K562 (cell line): Measurements from ENCODE around the gene CES5A. TPM values are rescaled to one million over a fixed set of nuclear protein-coding genes. Genes with fewer than 3 reads are reported as not detected.
"Not testable (repeated sequence)": the region's sequence is repeated elsewhere in the genome, so short reads cannot be mapped to it uniquely, and the experiment has no call there.

Experiments used
- ATAC-seq: fragments of 200-7000 bp; cut with Tn5 transposase; 3 replicates; pipeline ENCODE4 v1.9.1; 2020; ENCODE audit warnings: moderate library complexity
- BruUV-seq: library from RNA; stranded (reverse); fragments of 400-500 nt; replicated peaks from 2 replicates; lab custom pipeline; 2021; lab: Mats Ljungman, UMichigan
- CTCF ChIA-PET: fragments of 300-600 bp; formaldehyde crosslinking; extraction: SDS; loops from one replicate; lab custom pipeline; 2021; ENCODE audit warnings: low intra/inter-chr PET ratio; lab: Yijun Ruan, JAX
- POLR2A ChIA-PET: fragments of 300-600, 350-650 bp; sonication (Branson Sonifier 250); formaldehyde crosslinking; extraction: SDS; loops from one replicate; lab custom pipeline; 2021; ENCODE audit warnings: antibody characterized with exemption, inconsistent platforms; lab: Yijun Ruan, JAX
- DNase-seq, 4 experiments: peaks; one replicate each; pipeline versions ENCODE4 v3.0.0 to v3.0.0-alpha.2; 2011 to 2018; ENCODE audit warnings: low spot score in 3 of 4, mixed read lengths in 3 of 4; ENCODE audit errors: extremely low read depth in 1 of 4
- FAIRE-seq: peaks from 2 replicates; lab custom pipeline; 2011; peaks lifted over from hg19 to GRCh38; lab: Jason Lieb, UNC
- H2AFZ ChIP-seq: 2 replicates; pipeline ENCODE4 v1.6.0; 2011; ENCODE audit warnings: low read depth, low read length, control low read depth, inconsistent platforms
- H3K27ac ChIP-seq: fragments of 200-600 bp; 3 replicates; pipeline ENCODE4 v1.8.0; 2011; ENCODE audit warnings: low read depth, mild to moderate bottlenecking, control low read depth, inconsistent platforms, low read length, moderate library complexity, mixed read lengths; ENCODE audit errors: extremely low read depth
- H3K27me3 ChIP-seq, 2 experiments: fragments of 300-600 bp in 1 of 2; 2 replicates in 1 of 2; 3 replicates in 1 of 2; pipeline versions ENCODE4 v1.6.0 to v1.8.0; 2011; ENCODE audit warnings: inconsistent platforms in 2 of 2, low read length in 2 of 2, mild to moderate bottlenecking in 1 of 2, mixed read lengths in 1 of 2, moderate library complexity in 1 of 2; ENCODE audit not compliant: control insufficient read depth in 2 of 2, insufficient read depth in 2 of 2
- H3K36me3 ChIP-seq: fragments of 300-600 bp; 3 replicates; pipeline ENCODE4 v1.8.0; 2011; ENCODE audit warnings: mild to moderate bottlenecking, low read length, inconsistent platforms; ENCODE audit not compliant: control insufficient read depth, insufficient read depth
- H3K4me1 ChIP-seq, 2 experiments: fragments of 200-600 bp in 1 of 2; replicated peaks in 1 of 2; 2 replicates in 1 of 2; 3 replicates in 1 of 2; pipeline versions ENCODE4 v1.5.1 to v1.8.0; 2011; ENCODE audit warnings: inconsistent platforms in 2 of 2, low read length in 2 of 2, mild to moderate bottlenecking in 1 of 2, mixed read lengths in 1 of 2, moderate library complexity in 1 of 2; ENCODE audit not compliant: control insufficient read depth in 2 of 2, insufficient read depth in 2 of 2
- H3K4me2 ChIP-seq: 2 replicates; pipeline ENCODE4 v1.6.1; 2011; ENCODE audit warnings: low read length, control low read depth, inconsistent platforms, mixed read lengths; ENCODE audit not compliant: insufficient read depth
- H3K4me3 ChIP-seq: fragments of 200-600 bp; sonication (generic), shearing (Covaris generic); 2 replicates; pipeline ENCODE4 v1.5.1; 2016; ENCODE audit warnings: control low read depth, inconsistent platforms
- H3K79me2 ChIP-seq: fragments of 200-600 bp; 3 replicates; pipeline ENCODE4 v1.8.0; 2011; ENCODE audit warnings: low read length, inconsistent platforms; ENCODE audit not compliant: control insufficient read depth, insufficient read depth
- H3K9ac ChIP-seq, 2 experiments: 2 replicates each; pipeline versions ENCODE4 v1.6.0 to v1.6.1; 2011; ENCODE audit warnings: low read depth in 2 of 2, low read length in 2 of 2, control low read depth in 1 of 2, inconsistent platforms in 1 of 2, mild to moderate bottlenecking in 1 of 2, mixed read lengths in 1 of 2; ENCODE audit not compliant: insufficient read depth in 1 of 2
- H3K9me1 ChIP-seq: one replicate; pipeline ENCODE4 v1.6.0; 2011; ENCODE audit warnings: inconsistent platforms, mild to moderate bottlenecking, low read length, moderate library complexity; ENCODE audit not compliant: control insufficient read depth, insufficient read depth
- H3K9me3 ChIP-seq: replicated peaks from 2 replicates; pipeline ENCODE4 v1.5.1; 2011; ENCODE audit warnings: low read depth, low read length, inconsistent platforms; ENCODE audit not compliant: control insufficient read depth, insufficient read depth
- H4K20me1 ChIP-seq: replicated peaks from 2 replicates; pipeline ENCODE4 v1.6.1; 2011; ENCODE audit warnings: low read length, inconsistent platforms, mixed read lengths; ENCODE audit not compliant: control insufficient read depth, insufficient read depth
- CBX8 ChIP-seq: fragments of 200-600 bp; sonication (generic); IDR thresholded peaks from 2 replicates; pipeline ENCODE4 v1.6.1; 2012; ENCODE audit warnings: borderline replicate concordance, mixed run types, low read depth, mild to moderate bottlenecking, moderate library complexity, mixed read lengths, low read length, control low read depth, inconsistent platforms; ENCODE audit not compliant: poor library complexity, severe bottlenecking; ENCODE audit errors: extremely low read depth
- FOXM1 ChIP-seq, 2 experiments: fragments of 450-650 bp in 1 of 2; sonication (generic) in 1 of 2; formaldehyde crosslinking in 1 of 2; IDR thresholded peaks; 2 replicates each; pipeline versions ENCODE4 v1.6.1 to v1.9.0; 2017 to 2022; ENCODE audit warnings: low read depth in 2 of 2, mild to moderate bottlenecking in 2 of 2, missing genetic modification reagents in 1 of 2, moderate library complexity in 1 of 2
- MCM7 ChIP-seq, 2 experiments: fragments of 450-650 bp; IDR thresholded peaks; 2 replicates each; pipeline ENCODE4 v1.6.1; 2016 to 2018
- RBM22 ChIP-seq: fragments of 200-400 bp; formaldehyde crosslinking; IDR thresholded peaks from 2 replicates; pipeline ENCODE4 v1.6.1; 2018; ENCODE audit warnings: low read length, low read depth; ENCODE audit not compliant: poor library complexity, severe bottlenecking
- ZNF146 ChIP-seq: IDR thresholded peaks from one replicate; pipeline ENCODE4 v1.6.1; 2018; ENCODE audit warnings: missing compliant biosample characterization; ENCODE audit not compliant: unreplicated experiment
- ZNF589 ChIP-seq: fragments of 200-800 bp; sonication (Bioruptor generic); IDR thresholded peaks from 2 replicates; pipeline ENCODE4 v1.6.1; 2016; ENCODE audit warnings: low read depth, missing genetic modification characterization, missing compliant biosample characterization
- WGBS: fragments of 100-300 bp; shearing (Covaris generic); methylation state at CpG from one replicate; pipeline ENCODE4 v1.1.6; 2016; ENCODE audit warnings: low coverage, mixed read lengths; ENCODE audit not compliant: insufficient coverage; ENCODE audit errors: missing lambda C conversion rate; 5-methylcytosine and 5-hydroxymethylcytosine counted together
- in situ Hi-C: fragments of 300-500 bp; cut with MboI; formaldehyde crosslinking; loops from 4 replicates; pipeline ENCODE4 v1.15.0; 2018; ENCODE audit warnings: inconsistent platforms, mixed read lengths
- intact Hi-C: fragments of 100-400 bp; cut with micrococcal nuclease; formaldehyde crosslinking; loops from 2 replicates; pipeline ENCODE4 v1.14.2; 2022
- polyA plus RNA-seq, 8 experiments: library from polyadenylated mRNA; depleted of rRNA in 4 of 8; stranded (reverse) in 5 of 8; unstranded in 3 of 8; fragments of >200 nt; fragmentation: Nextera tagmentation in 2 of 8; fragmentation: Illumina TruSeq in 1 of 8; extraction: Ambion mirVana in 2 of 8; extraction: Trizol in 1 of 8; gene quantifications; 2 replicates each; pipeline versions ENCODE4 v1.2.1 to v1.2.3, GENCODE V29; 2011 to 2014; ENCODE audit warnings: inconsistent platforms in 1 of 8, missing spikeins in 1 of 8
- total RNA-seq, 7 experiments: library from RNA; depleted of rRNA in 6 of 7; stranded (reverse); fragments of >200 nt in 6 of 7; fragmentation: Illumina TruSeq in 2 of 7; extraction: Trizol in 2 of 7; gene quantifications; 2 replicates each; pipeline versions ENCODE4 v1.2.1 to v1.2.3, GENCODE V29; 2011 to 2021; ENCODE audit warnings: low replicate concordance in 1 of 7
- TF ChIP-seq, protein P1 (sequence below): IDR thresholded peaks from 2 replicates; pipeline ENCODE4 v1.6.1; 2016; ENCODE audit warnings: missing genetic modification characterization, missing compliant biosample characterization

The CES5A gene
- total and polyA plus RNA-seq, 9 of the 15 experiments (the other 6 are each of a cell fraction or from before 2014, with no cell fraction given): 0.07 to 0.17 (median 0.15) TPM; not detected in 4

DNA sequence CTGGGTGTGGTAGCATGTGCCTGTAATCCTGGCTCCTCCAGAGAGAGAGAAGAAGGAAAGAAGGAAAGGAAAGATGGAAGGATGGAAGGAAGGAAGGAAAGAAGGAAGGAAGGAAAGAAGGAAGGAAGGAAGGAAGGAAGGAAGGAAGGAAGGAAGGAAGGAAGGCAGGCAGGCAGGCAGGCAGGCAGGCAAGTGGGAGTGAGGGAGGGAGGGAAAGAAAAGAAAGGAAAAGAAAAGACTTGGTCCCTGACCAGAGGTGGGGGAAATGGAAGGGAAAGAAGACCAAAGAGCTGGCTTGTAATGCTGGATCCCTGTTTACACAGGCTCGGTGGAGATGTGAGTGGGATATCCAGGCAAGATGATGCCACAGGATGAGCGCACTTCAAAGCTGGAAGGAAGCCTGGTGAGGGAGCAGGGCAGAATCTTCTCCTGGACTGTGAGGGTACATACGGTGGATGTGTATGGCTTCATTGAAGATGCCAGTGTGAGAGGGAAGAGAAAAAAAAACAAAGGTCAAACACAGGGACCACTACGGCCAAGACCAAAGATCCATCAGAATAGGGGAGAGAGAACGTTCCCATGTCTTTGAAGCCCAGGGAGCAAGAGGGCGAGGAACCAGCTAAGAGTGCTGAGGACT is 44.4 kb downstream of the CES5A start:
- in situ Hi-C loops: loop anchor here (5.0 kb wide), 1 partner anchor 68 kb away; no protein-coding TSS in a partner anchor

DNA sequence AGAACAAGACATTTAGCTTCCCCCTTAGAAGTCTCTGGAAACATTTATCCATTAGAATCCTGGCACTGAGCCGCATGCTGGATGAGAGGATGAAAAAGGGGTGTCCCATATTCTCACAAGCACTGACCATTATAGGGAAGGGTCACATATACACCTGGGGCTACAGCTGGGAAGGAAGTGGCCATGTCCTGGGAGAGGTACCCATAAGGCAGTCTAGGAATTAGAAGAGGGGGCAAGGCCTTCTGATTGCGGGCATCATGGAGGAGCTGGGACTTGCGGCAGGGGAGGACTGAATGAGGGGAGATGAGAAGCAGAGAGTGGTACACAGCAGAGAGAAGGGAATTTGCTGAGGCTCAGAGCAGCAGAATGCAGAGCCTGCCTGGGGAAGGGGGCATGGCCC is 45.9 kb downstream of the CES5A start:
- H3K4me3 ChIP-seq, H3K4me1 ChIP-seq, H3K4me2 ChIP-seq, H3K9me3 ChIP-seq, H3K36me3 ChIP-seq, H3K9ac ChIP-seq, intact Hi-C loops, DNase-seq, H2AFZ ChIP-seq, H3K79me2 ChIP-seq, in situ Hi-C loops, BruUV-seq, H3K9me1 ChIP-seq, CTCF ChIA-PET, H4K20me1 ChIP-seq, H3K27ac ChIP-seq, FAIRE-seq, ATAC-seq, POLR2A ChIA-PET: not testable (repeated sequence)
- peaks cover 5 to 21% of the 10 kb centered on the region in 2 experiments; a peak in 4 of 5 replicates for H3K27me3 ChIP-seq
- 5% methylated on average over 3 of the region's 3 CpGs for WGBS

More for the DNA sequence above, 44.4 kb downstream of the CES5A start:
- no peak overlapping the region for H3K4me3 ChIP-seq
- no peaks in the 10 kb centered on the region for H3K9me1 ChIP-seq
- no TSS peak for BruUV-seq
- ChIA-PET CTCF (no interaction called here), POLR2A (no interaction called here)
- DNase-seq: no peak
- H3K36me3 ChIP-seq: no peaks in the 10 kb centered on the region
- H3K79me2 ChIP-seq: no peaks in the 10 kb centered on the region
- no peaks in the 10 kb centered on the region for H3K9me3 ChIP-seq
- H4K20me1 ChIP-seq: no peaks in the 10 kb centered on the region
- H3K4me1 ChIP-seq: peaks cover 0 to 6% of the 10 kb centered on the region in 2 experiments; a peak in 1 of 5 replicates
- H2AFZ ChIP-seq: no peak overlapping the region
- TF ChIP-seq ZNF589 (CRISPR knock-in tag): no peak
- no peak for TF ChIP-seq FOXM1 (IDR thresholded peaks at IDR 0.05; ENCODE audit: low read depth)
- no peak for TF ChIP-seq FOXM1 (CRISPR knock-in tag; IDR thresholded peaks at IDR 0.05; ENCODE audit: low read depth)
- TF ChIP-seq, protein P1, sequence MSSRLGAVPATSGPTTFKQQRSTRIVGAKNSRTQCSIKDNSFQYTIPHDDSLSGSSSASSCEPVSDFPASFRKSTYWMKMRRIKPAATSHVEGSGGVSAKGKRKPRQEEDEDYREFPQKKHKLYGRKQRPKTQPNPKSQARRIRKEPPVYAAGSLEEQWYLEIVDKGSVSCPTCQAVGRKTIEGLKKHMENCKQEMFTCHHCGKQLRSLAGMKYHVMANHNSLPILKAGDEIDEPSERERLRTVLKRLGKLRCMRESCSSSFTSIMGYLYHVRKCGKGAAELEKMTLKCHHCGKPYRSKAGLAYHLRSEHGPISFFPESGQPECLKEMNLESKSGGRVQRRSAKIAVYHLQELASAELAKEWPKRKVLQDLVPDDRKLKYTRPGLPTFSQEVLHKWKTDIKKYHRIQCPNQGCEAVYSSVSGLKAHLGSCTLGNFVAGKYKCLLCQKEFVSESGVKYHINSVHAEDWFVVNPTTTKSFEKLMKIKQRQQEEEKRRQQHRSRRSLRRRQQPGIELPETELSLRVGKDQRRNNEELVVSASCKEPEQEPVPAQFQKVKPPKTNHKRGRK (tag): no peak
- no peak for TF ChIP-seq ZNF146 (CRISPR knock-in tag)
- no peak for TF ChIP-seq RBM22
- no peak for TF ChIP-seq MCM7 (IDR thresholded peaks at IDR 0.05)
- TF ChIP-seq CBX8: no peak
- H3K9ac ChIP-seq: no peak overlapping the region
- H3K4me2 ChIP-seq: no peak overlapping the region
- intact Hi-C loops: no loop called here
- WGBS: 0% methylated on average over 5 of the region's 6 CpGs
- peaks cover 5 to 21% of the 10 kb centered on the region in 2 experiments; a peak in 4 of 5 replicates for H3K27me3 ChIP-seq
- FAIRE-seq: no peak
- no peak overlapping the region for H3K27ac ChIP-seq
- ATAC-seq: no peak
